Measurements from ENCODE around the gene COL12A1.

- TF ChIP-seq CTCF (IDR thresholded peaks at IDR 0.05; ENCODE audit: poor library complexity, severe bottlenecking) (no peak), EP300 (conservative IDR thresholded peaks at IDR 0.05; ENCODE audit: poor library complexity, severe bottlenecking) (no peak), EZH2 (IDR thresholded peaks at IDR 0.05; ENCODE audit: borderline replicate concordance, insufficient read depth, low read length, poor library complexity, severe bottlenecking) (no peak), POLR2AphosphoS5 (IDR thresholded peaks at IDR 0.05) (no peak), MXI1 (conservative IDR thresholded peaks at IDR 0.05; ENCODE audit: poor library complexity, severe bottlenecking) (no peak), RAD21 (conservative IDR thresholded peaks at IDR 0.05) (no peak), SMC3 (conservative IDR thresholded peaks at IDR 0.05; ENCODE audit: poor library complexity) (no peak), TAF1 (IDR thresholded peaks at IDR 0.05; ENCODE audit: low read depth) (no peak), REST (IDR thresholded peaks at IDR 0.05; ENCODE audit: borderline replicate concordance) (no peak)
Observed at GRCh38 chr6:75178757-75179156, 27.1 kb downstream of the COL12A1 start.
